NCI-H2196 treated with DMSO at 0.1 percent for 48 hours (cell line): ENCODE results near the gene NOL9.

ENCODE experiments used
- DNase-seq: peaks from one replicate; lab custom pipeline; 2025; ENCODE audit not compliant: unreplicated experiment; lab: John Stamatoyannopoulos, UW

NOL9 gene

GRCh38 chr1:6491081-6491449 is 63.2 kb downstream of the NOL9 start:
- no peak for DNase-seq

GRCh38 chr1:6490181-6491080 is 63.9 kb downstream of the NOL9 start:
- DNase-seq: no peak

GRCh38 chr1:6489799-6490180 is 64.5 kb downstream of the NOL9 start:
- peak; percentile 65 for DNase-seq

GRCh38 chr1:6489383-6489765 is 64.9 kb downstream of the NOL9 start:
- no peak for DNase-seq

DNA sequence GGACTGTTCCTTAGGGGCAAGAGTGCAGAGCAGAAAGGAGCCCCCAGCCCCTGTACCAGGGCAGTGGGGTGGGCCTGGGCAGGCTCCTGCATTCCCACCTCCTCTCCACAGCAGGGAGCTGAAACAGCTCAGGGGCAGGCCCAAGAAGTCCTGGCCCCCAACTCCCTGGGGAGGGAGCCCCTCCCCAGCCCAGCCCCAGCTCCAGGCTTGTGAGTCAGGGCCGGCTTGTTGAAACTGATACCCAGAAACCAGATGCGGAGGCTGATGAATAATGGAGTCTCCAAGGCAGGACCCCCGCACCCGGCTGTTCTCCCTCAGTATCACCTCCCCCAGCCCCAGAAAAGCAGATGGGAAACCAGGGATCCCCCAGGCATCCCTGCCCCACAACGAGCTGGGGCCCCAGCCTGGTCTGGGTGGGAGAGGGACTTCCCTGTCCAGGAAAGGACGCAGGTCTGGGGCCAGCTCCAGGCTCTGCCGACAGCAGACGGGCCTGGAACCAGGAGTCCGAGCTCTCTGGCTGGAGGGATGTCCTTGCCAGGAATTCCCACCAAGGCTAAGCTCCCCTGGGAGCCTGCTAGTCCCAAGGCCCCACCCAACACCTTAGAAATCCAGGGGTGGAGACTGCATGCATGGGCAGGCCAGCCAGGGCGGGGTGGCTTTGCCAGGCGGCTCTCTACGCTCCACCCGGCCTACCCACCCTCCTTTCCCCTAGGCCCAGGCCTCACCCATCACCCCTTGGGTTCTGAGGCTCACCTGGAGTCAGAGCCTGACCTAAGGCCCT is 65.5 kb downstream of the NOL9 start:
- no peak for DNase-seq

- no peak for DNase-seq
Observed at GRCh38 chr1:6487804-6488484, 66.4 kb downstream of the NOL9 start.

DNA sequence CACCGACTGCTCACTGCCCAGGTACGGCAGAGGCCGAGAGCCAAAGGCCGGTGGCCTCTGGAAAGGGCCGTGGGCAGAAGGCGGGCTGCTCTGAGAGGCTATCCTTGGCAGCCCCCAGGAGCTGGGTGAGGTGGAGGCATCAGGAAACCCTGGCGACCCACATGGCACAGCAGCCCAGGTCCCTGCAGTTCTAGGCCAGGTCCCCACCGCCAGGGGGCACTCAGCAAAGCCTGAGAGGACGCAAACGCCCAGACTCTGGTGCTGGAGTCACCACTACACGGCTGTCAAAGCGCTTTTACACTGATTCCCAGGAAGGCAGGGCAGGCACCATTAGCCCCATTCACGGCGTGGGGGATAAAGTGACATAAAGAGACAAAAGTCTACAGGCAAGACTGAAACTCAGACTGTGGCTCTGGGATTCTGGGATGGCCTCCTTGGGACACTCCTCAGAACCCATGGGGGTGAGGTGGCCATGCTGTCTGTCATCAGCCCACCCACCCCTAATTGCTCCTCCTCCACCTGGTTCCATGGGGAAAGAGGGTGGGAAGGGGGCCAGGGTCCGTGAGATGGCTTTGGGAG is 67.8 kb downstream of the NOL9 start:
- peak; percentile 42 for DNase-seq

DNA sequence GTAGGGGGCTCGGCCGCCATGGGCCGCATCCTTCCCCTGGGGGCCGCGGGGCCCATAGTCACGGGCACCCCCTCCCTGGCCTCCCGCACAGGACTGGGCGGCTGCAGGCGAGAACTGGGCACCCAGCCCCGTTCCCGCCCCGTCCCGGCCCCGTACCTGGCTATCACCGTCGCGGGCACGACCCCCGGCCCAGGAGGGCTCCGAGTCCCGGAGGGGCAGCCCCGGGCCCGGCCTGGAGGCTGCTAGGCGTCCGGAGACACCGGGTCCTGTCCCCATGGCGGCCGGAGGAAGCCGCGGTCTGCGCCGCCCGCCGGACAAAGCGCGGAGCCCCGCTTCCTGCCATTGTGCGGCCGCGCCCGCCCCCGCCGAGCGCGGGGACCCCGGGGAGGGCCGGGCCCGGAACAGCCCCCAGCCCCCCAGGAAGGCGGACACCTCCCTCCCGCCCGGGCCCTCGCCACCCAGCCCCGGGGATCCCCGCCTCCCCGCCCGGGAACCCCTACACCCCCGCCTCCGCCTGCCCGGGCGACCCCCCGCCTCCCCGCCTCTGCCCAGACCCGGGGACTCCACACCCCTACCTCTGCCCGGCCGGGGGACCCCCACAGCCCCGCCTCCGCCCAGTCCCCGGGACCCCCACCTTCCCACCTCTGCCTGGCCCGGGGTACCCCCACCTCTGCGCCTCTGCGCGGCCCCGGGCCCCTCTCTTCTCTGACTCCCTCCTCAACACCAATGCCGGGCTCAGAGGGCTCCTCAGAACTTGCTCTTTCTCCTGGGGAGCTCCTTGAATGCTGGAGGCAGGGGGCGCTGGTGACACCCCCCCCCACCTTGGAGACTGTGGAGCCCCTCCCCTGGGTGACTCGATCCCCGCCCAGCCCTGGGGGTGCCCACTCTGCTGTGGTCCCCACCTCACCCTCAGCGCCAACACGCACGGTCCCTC is 68.9 kb downstream of the NOL9 start:
- DNase-seq: no peak

DNA sequence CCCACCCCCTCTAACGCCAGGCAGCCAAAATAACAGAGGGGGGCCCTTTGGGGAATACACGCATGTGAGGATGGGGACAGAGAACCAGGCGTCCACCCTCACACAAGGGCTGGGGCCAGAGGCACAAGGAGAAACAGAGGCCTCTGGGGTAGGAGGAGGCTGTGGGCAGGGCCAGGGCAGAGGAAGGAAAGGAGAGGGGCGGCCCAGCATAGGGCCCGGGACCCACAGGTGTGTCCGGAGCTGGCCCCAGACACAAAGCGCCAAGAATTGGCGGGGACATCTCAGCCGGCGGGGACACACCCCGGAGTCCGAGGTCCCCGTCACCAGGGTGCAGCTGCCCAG is 69.5 kb downstream of the NOL9 start:
- DNase-seq: no peak

DNA sequence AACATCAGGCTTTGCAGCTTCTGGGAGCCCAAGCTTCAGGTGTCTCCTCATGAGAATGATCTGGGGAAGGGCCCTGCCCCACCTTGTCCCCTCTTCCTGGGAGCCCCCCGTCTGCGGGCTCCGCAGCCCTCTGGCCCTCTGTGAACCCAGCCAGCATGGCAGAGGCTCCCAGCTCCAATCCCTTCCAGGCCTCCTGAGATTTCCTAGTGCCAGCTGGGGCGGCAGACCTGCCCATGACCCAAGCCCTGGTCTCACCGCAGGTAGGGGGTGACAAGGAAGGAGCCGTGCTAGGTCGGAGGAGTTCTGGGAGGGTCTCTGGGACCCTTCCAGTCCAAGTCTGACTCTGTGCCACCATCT is 70.6 kb downstream of the NOL9 start:
- no peak for DNase-seq

DNA sequence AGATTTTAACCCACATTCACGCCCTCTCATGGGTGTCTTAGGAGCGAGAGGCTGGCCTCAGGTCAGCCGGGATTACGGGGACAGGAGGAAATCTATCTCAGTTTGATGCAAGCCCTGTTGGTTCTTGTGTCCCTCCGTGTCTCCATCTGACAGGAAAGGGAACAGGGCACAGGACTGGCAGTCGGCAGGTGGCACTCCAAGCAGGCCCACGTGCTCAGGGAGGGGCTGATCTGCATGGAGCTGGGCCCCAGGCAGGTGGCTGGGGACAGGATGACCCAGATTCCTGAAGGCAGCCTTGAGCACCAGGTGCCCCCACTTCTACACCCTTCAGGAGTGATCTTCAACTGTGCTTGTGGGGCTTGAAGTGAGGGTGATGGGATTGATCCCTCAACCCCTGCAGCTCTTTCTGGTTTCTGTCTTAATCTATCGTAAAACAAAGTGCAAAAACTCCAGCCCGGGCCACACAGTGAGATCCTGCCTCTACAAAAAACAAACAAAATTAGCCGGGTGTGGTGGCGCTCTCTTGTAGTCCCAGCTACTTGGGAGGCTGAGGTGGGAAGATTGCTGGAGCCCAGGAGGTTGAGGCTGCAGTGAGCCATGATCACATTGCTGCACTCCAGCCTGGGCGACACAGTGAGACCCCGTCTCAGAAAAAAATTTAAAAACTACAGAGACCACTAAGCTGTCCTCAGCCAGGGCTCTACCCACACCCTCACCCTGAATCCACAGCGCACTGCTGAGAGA is 71.1 kb downstream of the NOL9 start:
- DNase-seq: peak; percentile 41

DNA sequence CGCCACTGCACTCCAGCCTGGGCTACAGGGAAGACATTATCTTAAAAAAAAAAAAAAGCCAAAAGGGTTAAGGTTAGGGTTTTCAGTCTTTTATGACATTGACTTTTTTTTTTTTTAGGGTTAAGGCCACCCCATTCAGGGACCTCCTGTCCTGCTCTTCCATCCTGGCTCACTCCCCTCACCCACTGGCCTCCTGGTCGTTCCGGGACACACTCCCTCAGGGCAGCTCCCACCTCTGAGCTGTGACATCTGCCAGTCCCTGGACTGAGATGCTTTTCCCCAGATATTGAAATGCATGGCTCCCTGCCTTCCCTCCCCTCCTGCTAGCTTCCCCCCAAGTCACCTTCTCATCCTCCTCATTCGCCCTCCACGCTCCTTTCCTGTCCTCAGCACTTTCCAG is 72.5 kb downstream of the NOL9 start:
- DNase-seq: no peak

GRCh38 chr1:6477039-6477820 is 77.1 kb downstream of the NOL9 start:
- no peak for DNase-seq

GRCh38 chr1:6476483-6476882 is 77.8 kb downstream of the NOL9 start:
- no peak for DNase-seq

DNA sequence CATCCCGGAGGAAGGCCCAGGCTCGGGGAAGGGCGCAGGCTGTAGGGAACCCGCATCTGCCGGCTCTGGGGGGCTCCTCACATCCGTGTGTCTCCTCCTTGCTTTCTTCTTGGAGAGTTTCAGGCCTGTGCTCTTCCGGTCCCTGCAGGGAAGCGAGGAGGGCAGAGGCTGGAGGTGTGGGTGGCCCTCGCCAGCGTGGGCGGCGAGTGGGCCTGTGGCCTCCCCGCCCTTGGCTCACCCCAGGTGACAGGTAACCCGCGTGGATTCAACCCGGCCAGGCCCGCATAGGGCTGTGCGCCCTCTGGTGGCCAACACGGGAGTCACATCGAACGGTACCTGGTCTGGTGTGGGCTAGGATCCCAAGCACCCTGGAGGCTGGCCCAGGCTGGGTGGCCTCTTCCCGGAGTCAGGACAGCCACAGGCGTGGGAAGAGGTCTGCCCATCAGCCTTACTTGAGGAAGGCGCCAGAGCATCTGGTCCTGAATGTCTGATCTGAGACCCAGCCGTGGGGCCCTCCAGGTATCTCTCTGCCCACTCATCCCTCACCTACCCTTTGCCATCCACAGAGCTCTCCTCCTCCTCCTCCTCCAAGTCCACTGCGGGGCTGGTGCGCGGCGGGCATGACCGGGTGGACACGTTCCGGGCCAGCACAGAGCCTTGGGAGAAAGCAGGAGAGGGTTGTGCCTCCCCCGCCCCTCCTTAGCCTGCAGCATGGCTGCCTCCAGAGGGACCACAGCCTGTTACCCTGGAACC is 78.8 kb downstream of the NOL9 start:
- no peak for DNase-seq

GRCh38 chr1:6474815-6475282 is 79.5 kb downstream of the NOL9 start:
- DNase-seq: no peak

- peak; percentile 82 for DNase-seq
Observed at GRCh38 chr1:6473974-6474814, 80.1 kb downstream of the NOL9 start.
